Hematopoietic multipotent progenitor cell treated with erythropoietin and hydrocortisone succinate and interleukin-3 and kit ligand, for 6 days (in vitro differentiated cells): Measurements from ENCODE around the gene NRN1L.
A peak's percentile ranks its signal among the peaks of the same experiment; 100 is the strongest.
"Not testable (repeated sequence)": the region's sequence is repeated elsewhere in the genome, so short reads cannot be mapped to it uniquely, and the experiment has no call there.

Source experiments
- DNase-seq: peaks from one replicate; pipeline ENCODE4 v3.0.0-alpha.2; 2015

Gene NRN1L

DNA sequence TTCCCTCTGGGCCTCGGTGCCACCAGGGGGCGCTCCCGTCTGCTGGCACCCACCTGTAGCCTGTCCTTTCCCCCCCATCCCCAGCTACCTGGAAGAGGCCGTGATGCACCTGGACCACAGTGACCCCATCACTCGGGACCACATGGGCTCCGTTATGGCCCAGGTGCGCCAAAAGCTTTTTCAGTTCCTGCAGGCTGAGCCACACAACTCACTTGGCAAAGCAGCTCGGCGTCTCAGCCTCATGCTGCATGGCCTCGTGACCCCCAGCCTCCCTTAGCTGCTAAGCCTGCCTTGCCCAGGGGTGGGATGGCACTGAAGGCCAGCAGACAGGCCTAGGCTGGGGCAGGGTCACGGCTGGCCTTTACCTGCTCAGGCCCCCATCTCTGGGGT lies 818 bp upstream of the NRN1L start:
- DNase-seq: peak; percentile 77

DNA sequence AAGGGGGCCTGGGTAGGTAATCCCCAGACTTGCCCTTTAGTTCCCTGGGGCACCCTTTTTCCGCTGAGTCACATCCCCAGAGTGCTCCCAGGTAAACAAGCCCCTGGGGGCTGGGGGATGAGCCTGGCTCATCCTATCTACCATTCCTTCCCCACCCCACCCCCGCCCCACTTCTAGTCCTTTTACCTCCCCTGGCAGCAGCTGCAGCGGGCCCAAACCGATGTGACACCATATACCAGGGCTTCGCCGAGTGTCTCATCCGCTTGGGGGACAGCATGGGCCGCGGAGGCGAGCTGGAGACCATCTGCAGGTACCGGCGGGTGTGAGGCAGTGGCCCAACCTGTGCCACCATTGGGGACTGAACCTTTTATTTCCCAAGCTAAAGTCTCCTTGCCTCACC lies 860 bp downstream of the NRN1L start:
- no peak for DNase-seq

DNA sequence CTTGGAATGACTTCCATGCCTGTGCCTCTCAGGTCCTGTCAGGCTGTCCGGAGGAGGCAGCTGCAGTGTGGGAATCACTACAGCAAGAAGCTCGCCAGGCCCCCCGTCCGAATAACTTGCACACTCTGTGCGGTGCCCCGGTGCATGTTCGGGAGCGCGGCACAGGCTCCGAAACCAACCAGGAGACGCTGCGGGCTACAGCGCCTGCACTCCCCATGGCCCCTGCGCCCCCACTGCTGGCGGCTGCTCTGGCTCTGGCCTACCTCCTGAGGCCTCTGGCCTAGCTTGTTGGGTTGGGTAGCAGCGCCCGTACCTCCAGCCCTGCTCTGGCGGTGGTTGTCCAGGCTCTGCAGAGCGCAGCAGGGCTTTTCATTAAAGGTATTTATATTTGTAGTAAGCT lies 1.3 kb downstream of the NRN1L start:
- no peak for DNase-seq

DNA sequence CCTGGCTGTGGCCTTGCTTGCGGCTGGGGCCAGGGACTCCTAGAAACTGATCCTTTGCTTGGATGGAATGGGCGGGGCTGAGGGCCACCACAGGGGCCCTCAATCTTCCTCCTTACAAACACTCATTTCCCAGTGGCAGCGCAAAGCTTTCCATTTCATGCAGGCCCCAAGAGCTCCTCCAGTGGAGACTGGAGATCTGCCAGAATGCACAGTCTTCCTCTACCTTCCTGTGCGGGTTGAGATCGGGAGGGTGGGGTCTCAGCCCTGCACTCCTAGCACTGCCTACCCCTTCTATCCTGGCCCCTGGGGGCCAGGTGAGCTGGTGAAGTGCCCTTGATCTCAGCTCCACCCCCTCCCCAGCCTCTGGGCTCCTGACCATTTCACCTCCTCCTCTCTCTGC lies 1.7 kb downstream of the NRN1L start:
- DNase-seq: no peak

DNA sequence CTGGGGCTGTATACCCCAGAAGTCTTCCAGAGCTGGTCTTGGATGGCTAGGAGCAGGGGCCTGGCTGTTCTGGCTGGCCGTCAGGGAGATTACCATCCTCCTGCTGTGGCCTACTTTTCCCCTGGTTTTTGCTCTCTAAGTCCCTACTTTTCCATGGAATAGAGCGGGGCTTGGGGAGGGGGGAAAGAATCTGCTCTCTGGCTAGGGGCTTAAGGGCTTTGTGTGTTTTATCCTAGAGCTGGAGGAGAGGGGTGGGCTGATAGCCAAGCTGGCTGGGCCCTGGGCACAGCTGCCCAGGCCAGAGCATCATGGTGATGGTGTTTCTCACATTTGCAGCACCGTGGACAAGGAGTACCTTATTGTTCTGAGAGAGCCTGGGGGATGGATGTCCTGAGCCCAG lies 3.6 kb downstream of the NRN1L start:
- DNase-seq: no peak

DNA sequence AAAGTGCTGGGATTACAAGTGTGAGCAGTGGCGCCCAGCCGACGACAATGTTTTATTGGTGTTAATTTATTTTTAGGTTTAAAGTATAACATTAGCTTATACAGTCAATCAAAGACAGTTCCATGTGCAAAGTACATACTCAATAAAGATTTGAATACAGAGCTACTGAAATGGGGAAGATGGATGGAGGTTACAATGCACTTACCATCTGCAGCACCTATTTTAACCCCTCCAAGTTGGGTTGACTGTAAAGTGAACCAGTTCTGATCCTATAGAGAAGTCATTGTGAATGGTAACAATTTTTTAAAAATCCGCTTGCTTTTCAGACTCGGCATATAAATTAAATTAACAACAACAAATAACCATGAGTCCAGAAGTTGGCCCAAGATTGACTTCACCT lies 7.7 kb downstream of the NRN1L start:
- DNase-seq: no peak

DNA sequence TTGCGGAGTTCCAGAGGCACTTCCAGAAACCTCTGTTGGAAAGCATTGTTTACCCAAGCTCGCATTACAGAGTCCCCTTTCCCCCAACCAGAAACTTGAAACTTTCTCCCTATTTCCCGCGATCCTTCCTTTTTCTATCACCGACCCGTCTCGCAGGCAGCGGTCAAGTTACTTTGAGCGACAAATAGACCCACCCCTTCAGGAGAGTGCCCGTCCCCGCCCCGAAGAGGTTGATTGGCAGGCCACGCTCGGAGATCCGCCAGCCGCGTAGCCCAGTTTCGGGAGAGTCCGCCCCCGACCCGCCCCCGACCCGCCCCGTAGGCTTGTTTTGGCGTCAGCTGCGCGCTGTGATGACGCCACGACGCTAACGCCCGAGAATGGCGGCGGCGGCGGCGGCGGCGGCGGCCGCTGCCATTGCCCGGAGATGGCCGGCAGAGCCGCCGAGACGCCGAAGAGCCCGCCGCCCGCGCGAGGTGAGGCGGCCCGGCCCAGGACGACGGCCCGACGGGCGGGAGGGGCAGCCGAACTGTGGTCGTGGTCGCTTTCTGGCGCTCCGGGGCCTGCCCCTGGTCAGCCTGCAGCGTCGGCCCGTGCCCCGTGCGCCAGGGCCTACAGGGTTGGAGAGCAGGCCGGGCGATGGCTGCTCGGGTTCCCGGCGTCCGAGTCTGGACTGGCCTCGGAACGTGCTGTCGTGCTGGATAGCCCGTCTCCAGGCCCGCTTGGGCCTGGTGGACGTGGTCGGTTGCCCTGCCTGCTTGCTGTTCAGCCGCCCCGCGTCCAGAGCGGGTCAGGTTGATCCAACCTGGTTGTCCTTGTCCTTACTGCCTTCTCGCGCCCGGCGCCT lies 8.4 kb downstream of the NRN1L start, which contains the start of gene PSKH1:
PSKH1 (plus strand) TSS at position 356 of the 844 bp plus-strand sequence. CDS start 15,496 bp downstream, outside the sequence.
- DNase-seq: peak; percentile 98

DNA sequence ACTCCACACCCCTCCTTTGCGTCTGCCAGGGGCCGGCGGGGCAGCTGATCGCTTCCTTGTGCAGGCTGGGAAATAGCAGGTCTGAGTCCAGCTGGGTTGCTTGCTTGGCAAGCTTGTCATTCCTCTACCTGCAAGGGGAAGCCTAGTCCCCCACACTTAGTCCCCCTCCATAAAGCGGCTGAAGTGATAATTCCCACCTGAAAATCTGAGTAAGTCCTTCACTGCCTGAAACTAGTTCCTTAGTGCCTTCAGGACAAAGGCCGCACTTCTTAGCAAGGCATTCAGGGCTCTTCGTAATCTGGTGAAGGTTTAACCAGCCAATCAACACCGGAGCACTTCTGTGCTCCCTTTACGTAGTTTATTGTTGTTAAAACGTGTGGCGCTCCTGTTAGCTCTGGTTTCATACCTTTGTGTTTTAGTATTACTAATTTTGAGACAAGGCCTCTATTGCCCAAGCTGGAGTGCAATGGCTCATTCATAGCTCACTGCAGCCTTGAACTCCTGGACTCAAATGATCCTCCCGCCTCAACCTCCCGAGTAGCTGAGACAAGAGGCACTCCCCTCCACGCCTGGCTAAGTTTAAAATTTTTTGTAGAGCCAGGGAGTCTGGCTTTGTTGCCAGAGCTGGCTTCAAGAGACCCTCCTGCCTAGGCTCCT lies 9.2 kb downstream of the NRN1L start:
- peak; percentile 27 for DNase-seq

DNA sequence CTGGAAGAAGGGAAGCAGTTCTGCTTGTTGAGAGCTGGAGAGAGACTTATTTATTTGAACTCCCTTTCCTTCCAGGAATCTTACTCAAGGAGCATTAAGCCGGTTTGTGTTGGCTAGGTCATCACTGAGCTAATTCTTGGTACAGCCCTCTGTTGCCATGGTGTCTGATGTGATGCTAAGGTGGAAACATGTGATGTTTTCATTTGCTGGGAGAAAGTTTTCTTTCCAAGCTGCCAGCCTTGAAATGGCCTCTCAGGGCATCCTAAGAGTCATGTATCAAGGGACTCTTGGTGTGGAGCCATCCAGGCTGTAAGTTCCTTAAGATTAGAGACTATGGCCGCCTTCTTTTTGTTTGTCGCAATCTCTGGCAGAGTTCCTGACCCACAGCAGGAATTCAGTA lies 12.5 kb downstream of the NRN1L start:
- no peak for DNase-seq

DNA sequence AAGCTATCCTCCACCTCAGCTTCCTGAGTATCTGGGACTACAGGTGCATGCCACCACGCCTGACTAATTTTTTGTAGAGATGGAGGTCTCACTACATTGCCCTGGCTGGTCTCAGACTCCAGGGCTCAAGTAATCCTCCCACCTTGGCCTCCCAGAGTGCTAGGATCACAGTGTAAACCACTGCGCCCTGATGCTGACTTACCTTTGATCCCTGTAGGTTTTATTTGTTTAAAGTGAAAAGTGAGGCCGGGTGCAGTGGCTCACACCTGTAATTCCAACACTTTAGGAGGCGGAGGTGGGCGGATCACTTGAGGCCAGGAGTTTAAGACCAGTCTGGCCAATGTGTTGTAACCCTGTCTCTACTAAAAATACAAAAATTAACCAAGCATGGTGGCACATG lies 17.0 kb downstream of the NRN1L start:
- no peak for DNase-seq

DNA sequence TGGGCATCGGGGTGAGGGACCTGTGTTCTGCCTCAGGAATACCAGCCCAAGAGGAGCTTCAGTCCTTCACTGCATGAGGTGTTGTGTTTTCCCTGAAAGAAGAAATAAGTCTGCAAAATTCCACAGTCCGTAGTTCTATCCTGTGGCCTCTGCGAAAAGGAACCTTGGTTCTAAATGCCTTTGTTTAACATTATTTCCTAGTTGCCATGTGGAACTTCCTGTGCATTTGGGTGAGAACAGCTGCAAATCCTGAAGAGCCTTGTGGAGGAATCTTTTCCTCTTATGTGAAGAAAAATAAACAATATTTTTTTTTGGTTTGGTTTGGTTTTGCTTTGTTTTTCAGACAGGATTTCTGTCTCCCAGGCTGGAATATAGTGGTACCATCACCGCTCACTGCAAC lies 18.1 kb downstream of the NRN1L start:
- DNase-seq: no peak

DNA sequence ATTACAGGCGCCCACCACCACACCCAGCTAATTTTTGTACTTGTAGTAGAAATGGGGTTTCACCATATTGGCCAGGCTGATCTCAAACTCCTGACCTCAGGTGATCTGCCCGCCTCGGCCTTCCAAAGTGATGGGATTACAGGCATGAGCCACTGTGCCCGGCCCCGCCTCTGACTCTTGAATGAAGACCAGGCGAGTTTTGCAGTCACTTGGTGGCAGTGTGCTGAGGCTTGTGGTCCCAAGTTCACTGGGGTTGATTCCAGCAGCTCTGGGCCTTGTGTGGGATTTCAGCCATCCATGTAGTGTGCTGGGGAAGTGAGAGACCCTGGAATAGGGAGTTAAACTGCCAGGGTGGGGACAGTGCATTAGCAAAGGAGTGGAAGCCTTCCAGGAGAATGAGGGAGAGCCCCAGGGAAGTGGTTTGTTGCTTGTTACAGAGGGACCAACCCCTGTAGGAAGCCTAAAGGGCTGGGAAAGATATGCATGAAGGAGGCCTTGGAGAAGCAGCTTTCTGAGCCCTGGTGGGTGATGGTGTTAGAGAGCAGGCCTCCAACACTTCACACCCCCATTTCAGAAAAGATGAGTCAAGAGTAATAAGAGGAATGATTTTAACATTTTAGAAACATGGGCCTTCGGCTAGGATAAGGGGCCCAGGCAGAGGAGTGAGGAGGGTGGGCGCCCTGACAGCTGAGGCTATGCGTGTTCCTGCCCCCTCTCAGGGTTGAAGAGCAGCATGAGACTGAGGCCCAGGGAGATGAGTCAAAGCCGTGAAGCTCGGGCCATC lies 22.9 kb downstream of the NRN1L start:
- DNase-seq: no peak

DNA sequence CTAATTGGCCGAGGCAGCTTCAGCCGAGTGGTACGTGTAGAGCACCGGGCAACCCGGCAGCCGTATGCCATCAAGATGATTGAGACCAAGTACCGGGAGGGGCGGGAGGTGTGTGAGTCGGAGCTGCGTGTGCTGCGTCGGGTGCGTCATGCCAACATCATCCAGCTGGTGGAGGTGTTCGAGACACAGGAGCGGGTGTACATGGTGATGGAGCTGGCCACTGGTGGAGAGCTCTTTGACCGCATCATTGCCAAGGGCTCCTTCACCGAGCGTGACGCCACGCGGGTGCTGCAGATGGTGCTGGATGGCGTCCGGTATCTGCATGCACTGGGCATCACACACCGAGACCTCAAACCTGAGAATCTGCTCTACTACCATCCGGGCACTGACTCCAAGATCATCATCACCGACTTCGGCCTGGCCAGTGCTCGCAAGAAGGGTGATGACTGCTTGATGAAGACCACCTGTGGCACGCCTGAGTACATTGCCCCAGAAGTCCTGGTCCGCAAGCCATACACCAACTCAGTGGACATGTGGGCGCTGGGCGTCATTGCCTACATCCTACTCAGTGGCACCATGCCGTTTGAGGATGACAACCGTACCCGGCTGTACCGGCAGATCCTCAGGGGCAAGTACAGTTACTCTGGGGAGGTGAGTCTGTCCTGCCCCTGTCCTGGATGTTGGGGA lies 24.5 kb downstream of the NRN1L start:
- DNase-seq: no peak

DNA sequence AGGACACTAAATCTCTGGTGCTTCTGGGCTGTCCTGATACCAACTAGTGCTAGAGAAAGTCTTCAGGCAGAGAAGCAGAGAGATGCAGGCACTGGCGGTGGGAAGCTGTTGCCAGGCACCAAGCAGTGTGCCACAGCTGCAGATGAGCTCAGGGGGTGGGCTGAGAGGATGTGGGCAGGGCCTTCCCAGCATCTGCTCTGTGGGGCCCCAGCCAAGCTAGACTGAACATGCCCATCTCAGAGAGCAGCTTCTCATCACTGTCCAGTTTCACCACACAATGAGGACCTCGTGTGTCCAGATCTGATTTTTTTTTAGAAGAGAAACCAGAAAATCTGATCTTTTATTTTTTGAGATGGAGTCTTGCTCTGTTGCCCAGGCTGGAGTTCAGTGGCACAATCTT lies 25.5 kb downstream of the NRN1L start:
- DNase-seq: no peak

DNA sequence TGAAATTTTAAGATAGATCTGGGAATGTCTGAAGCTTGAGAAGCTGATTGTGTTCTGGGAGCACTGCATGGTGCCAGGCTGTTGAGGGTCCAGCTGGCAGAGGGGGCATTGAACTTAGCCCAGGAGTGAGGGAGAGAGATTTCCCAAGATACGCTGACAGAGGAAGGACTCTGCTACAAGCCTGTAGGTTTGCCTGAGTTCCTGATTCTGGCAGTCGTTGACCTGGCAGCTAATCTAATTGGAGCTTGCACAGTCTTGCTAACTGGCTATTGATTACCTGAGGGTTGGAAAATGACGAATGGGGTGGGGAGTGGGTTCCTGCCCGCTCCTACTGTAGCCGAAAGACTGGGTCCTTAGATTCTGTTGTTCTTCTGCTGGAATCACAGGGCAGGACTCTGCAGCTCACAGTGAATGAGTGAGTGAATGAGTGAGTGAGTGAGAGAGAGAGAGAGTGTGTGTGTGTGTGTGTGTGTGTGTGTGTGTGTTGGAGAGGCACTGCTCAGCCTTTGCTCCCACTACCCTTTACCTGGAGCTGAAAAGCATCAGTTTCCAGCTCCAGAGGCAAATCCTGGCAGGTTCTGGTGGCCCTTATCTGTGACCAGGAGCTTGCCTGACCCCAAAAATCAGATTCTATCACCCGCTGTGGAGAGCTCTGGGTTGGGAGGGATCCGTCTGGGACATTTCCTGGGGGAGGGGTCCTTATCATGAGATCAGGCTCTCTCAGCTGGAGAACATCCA lies 30.2 kb downstream of the NRN1L start:
- no peak for DNase-seq

DNA sequence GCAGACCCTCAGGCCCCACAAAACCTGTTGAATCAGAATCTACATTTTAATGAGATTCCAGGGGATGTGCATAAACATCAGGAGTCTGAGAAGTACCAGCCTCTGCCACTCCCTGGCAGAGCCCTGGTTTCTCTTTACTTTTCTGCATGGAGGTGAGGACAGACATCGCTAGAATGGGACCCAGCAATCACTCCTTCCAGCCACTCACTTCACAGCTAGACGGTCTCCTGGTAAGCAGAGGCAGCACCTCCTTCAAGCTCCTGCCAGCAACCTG lies 30.7 kb downstream of the NRN1L start:
- not testable (repeated sequence) for DNase-seq

DNA sequence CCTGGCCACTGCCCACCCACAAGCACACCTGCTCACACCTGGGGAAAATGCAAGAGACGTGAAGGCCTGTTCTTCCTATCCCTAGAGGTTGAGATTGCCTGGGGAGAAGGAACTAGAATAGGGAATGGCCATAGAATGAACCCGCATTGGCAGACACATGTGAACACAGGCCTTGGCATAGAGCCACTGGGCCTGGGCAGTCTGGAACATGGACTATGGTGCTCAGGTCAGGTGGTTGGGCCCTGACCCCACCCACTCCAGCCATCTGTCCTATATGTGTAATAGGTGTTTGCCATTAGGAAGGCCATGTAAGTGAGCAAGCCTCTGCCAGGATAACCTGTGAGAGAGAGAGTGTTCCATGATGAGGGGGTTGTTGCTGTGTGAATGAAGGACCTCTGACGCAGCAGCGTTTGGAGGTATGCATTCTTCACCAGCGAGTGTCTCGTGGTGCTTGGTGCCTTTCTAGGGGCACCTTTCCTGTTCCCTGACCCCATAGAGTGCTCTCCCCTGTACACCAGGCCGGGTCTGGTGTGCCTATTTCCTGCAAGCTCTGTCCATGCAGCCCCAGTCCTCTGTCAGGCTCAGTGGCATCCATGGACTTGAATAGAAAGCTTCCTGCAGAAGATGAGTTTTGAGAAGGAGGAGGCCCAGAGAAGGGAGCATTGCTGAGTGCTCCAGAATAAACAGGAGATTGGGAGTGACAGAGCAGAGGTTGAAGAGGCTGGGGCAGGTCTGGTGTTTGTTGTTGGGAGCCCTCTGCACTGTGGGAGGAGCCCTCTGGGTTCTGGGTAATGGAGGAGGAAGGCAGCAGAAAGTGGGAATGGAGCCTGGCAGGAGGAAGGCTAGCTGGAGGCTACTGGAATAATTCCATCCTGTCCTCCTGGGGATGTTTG lies 31.4 kb downstream of the NRN1L start:
- no peak for DNase-seq

DNA sequence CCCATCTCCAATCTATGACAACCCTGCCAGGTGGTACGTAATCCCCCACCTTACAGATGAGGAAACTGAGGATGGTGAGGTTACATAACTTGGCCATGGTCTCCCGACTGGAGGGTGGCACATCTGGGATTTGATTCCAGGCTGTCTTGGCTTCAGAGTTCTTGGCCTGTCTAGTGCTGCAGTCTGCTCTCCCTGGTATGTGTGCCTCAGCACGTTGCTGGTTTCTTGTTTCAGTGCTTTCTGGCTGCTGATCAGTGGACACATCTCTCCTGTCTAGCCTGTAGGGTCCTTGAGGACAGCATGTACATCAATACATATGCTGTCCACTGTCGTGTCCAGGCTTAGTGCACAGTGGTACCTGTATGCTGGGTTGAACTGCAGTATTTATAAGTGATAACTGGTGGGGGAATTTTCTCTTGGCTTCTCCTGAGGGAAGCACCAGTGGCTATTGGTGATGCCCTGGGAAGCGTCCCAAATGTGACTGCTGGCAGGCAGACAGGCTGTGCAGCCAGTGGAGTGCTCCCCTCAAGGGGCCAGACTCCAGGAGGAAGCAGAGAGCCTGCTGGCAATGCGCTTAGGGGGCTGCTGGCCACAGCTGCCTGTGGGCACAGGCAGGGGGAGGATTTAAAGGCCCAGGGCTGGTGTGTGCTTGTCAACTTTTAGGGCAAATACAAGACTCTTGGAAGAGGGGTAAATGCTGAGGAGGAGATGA lies 32.6 kb downstream of the NRN1L start:
- no peak for DNase-seq

DNA sequence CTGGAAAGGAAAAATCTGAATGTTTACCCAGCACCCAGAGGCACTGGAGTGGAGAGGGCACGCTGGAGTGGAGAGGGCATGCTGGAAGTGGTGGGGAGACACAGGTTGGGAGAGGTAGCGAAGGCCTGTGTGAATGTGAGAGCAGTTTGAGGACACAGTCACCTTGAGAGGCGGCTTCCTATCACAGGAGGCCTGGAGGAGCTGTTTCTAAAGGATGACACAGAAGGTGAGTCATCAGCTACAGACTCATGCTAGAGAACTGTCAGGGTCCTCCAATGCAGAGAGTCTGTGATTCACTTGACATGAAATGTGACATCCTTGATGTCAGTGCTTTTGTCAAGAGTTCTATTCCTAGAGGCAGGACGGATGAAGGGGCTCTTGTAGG lies 33.2 kb downstream of the NRN1L start:
- no peak for DNase-seq

DNA sequence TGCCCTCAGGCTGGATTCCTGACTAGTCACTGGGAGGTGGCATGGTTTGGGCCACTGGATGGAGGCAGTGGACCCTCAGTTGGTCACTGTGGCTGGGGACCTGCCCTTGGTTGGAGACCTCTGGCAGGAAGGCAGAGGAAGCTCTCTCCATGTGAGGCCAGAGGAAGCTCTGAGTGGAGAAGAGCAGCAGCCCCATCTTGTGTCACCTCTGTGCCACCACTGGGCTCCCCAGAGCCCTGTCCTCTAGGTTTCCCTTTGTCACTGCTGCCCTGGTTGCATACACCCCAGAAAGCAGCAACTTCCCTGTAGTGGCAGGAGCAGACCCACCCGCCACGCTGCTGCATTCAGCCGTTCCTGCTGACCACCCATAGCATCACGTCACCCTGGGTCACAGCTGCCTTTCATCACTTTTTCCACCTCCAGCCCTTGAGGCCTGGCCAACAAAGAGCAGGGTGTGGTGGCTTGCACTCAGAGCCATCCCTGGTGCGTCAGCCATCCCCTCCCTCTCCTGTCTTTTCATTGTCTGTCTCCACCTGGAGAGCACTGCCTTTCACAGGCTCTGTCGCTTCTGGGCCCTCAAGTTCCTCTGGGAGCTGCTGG lies 35.0 kb downstream of the NRN1L start:
- DNase-seq: no peak

DNA sequence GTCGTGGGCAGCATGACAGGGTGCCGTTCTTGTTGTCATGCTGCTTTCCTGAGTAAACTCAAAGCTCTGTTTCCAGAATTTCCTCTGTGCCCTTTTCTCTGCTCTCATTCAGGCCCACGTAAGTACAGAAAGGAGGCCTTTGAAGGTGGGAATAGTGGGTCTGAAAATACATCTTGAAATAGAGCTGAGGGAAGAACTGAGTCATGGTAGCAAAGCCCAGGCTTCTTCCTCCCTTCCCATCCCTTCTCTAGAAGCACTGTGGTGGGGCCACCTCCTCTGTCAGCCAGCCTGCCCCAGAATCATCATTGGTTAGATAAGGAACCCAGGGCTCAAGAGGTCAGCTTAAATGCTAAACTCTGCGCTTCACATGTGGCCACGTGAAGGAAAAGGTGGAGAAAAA lies 37.5 kb downstream of the NRN1L start:
- no peak for DNase-seq
